Activated naive CD4-positive, alpha-beta T cell (primary cell): ENCODE measurements around the gene GATA5.

Experiments used
- DNase-seq, 4 experiments: peaks; one replicate each; lab custom pipeline; 2025; lab: John Stamatoyannopoulos, UW

GATA5 gene

GRCh38 chr20:62415354-62416111 lies 60.3 kb downstream of the GATA5 start:
- DNase-seq: no peak

DNA sequence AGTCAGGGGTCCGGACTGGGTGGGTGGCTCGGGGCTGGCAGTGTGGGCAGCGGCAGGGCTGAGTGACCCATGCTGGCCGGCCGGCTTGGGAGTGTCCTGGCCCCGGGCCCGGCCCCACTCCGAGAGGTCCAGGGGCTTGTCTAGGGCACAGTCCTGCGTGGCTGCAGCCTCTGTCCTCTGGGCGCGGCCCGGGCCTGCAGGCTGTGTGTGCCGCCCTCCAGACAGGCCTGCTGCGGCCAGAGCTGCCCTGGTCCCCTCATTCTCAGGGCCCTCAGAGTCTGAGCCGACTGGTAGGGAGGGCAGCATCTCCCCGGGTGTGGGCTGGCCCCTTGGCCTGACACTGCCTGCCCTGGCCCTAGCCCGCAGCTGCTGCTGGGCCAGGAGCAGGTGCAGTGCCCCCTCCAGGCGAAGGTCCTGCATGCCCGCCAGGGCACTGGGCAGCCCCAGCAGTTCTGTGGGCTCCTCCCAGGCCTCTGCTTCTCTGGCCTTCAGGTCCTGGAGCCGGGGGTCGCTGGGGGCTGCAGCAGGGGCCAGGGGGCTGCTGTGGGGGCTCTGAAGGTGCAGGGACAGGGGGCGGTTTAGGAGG lies 61.8 kb downstream of the GATA5 start:
- DNase-seq: no peak
